ENCODE measurements around the gene EXOSC9. TPM values are rescaled to one million over a fixed set of nuclear protein-coding genes. Genes with fewer than 3 reads are reported as not detected.

The EXOSC9 gene
- total RNA-seq, 1 experiment from 2014 or later: 69.1 TPM

- Histone ChIP-seq H4K91ac (ENCODE audit: insufficient read length, low read depth, low read length) (no peak overlapping the region), H3K23ac (ENCODE audit: insufficient read length, low read depth, low read length) (no peak overlapping the region), H4K8ac (replicated peaks; ENCODE audit: insufficient read length, low read depth, low read length) (no peak overlapping the region), H3K27me3 (ENCODE audit: insufficient read depth, low read length) (peaks cover 3% of the 10 kb centered on the region; the same call in 1 of the 2 replicates), H3K56ac (ENCODE audit: insufficient read length, low read depth, low read length) (no peak overlapping the region), H2AFZ (ENCODE audit: low read length) (no peak overlapping the region), H4K5ac (ENCODE audit: insufficient read length, low read depth, low read length) (no peak overlapping the region), H3K18ac (ENCODE audit: insufficient read length, low read depth, low read length) (no peak overlapping the region), H3K4ac (ENCODE audit: low read depth, low read length) (no peak overlapping the region), H3K14ac (ENCODE audit: insufficient read depth, low read length) (no peak overlapping the region), H3K79me1 (ENCODE audit: insufficient read depth, low read depth, low read length, poor library complexity, severe bottlenecking) (no peaks in the 10 kb centered on the region), H2BK120ac (ENCODE audit: low read depth, low read length, poor library complexity, severe bottlenecking) (no peak overlapping the region), H3K4me2 (ENCODE audit: insufficient read depth, insufficient read length, low read length) (no peak overlapping the region), H3K4me1 (ENCODE audit: insufficient read depth, low read length) (no peaks in the 10 kb centered on the region), H3K9me3 (ENCODE audit: control insufficient read depth, low read depth, low read length) (no peaks in the 10 kb centered on the region), H2BK15ac (ENCODE audit: low read depth, low read length) (no peak overlapping the region), H3K79me2 (ENCODE audit: insufficient read depth, low read length) (no peaks in the 10 kb centered on the region), H3K27ac (ENCODE audit: insufficient read length, low read depth, low read length) (no peak overlapping the region), H2AK5ac (ENCODE audit: insufficient read length, low read length) (no peak overlapping the region), H2BK20ac (ENCODE audit: low read depth, low read length, poor library complexity, severe bottlenecking) (no peak overlapping the region), H4K20me1 (ENCODE audit: control insufficient read depth, insufficient read depth, insufficient read length) (no peaks in the 10 kb centered on the region), H3K9ac (ENCODE audit: extremely low read depth, insufficient read length, low read length) (no peak overlapping the region), H2BK12ac (ENCODE audit: insufficient read length, low read depth, low read length) (no peak overlapping the region), H2BK5ac (ENCODE audit: insufficient read length, low read length) (no peak overlapping the region), H3T11ph (ENCODE audit: low read length) (no peak overlapping the region), H3K23me2 (ENCODE audit: insufficient read length, low read depth, low read length, poor library complexity, severe bottlenecking) (no peaks in the 10 kb centered on the region)
- no peaks in the 10 kb centered on the region for H3K9me3 Mint-ChIP-seq
- TF ChIP-seq, protein P1, sequence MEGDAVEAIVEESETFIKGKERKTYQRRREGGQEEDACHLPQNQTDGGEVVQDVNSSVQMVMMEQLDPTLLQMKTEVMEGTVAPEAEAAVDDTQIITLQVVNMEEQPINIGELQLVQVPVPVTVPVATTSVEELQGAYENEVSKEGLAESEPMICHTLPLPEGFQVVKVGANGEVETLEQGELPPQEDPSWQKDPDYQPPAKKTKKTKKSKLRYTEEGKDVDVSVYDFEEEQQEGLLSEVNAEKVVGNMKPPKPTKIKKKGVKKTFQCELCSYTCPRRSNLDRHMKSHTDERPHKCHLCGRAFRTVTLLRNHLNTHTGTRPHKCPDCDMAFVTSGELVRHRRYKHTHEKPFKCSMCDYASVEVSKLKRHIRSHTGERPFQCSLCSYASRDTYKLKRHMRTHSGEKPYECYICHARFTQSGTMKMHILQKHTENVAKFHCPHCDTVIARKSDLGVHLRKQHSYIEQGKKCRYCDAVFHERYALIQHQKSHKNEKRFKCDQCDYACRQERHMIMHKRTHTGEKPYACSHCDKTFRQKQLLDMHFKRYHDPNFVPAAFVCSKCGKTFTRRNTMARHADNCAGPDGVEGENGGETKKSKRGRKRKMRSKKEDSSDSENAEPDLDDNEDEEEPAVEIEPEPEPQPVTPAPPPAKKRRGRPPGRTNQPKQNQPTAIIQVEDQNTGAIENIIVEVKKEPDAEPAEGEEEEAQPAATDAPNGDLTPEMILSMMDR (conservative IDR thresholded peaks at IDR 0.05): no peak
- WGBS (ENCODE audit: extremely low coverage, insufficient read length, low lambda C conversion rate): no CpG with 5 or more reads among the region's 1 CpG
- no peak overlapping the region for H3K4me3 Mint-ChIP-seq
- no peaks in the 10 kb centered on the region for H3K36me3 Mint-ChIP-seq (ENCODE audit: insufficient read depth in 1 of 3, low read depth in 3 of 3)
- DNase-seq: no peak
- peaks cover 36% of the 10 kb centered on the region for H3K27me3 Mint-ChIP-seq (ENCODE audit: low read depth)
- no peak overlapping the region for H3K27ac Mint-ChIP-seq
- H3K4me1 Mint-ChIP-seq: peaks cover 15 to 17% of the 10 kb centered on the region in 2 experiments
These were observed 27.2 kb upstream of the EXOSC9 start for GRCh38 chr4:121773883-121774282.

All from H9 (cell line).